CD4-positive, alpha-beta T cell treated with Interleukin-4 for 1 hour (primary cell): Measurements from ENCODE around the gene EMP3.
A peak's percentile ranks its signal among the peaks of the same experiment; 100 is the strongest.
"Not testable (repeated sequence)": the region's sequence is repeated elsewhere in the genome, so short reads cannot be mapped to it uniquely, and the experiment has no call there.

Experiments
- DNase-seq, 2 donors: peaks; one replicate each; pipeline ENCODE4 v3.0.0-alpha.2; 2020 to 2022

EMP3 gene

DNA sequence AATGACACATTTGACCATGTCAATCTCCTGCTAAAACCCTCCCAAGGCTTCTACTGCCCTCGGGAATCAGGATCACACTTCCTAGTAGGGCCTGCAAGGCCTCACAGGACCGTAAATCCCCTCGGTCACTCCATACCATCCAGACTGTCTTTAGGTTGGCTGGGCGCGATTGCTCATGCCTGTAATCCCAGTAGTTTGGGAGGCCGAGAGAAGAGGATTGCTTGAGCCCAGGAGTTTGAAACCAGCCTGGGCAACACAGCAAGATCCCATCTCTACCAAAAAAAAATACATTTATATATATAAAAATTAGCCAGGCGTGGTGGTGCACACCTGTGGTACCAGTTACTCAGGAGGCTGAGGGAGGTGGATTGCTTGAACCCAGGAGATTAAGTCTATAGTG is 23.4 kb downstream of the EMP3 start:
- no peak for DNase-seq

DNA sequence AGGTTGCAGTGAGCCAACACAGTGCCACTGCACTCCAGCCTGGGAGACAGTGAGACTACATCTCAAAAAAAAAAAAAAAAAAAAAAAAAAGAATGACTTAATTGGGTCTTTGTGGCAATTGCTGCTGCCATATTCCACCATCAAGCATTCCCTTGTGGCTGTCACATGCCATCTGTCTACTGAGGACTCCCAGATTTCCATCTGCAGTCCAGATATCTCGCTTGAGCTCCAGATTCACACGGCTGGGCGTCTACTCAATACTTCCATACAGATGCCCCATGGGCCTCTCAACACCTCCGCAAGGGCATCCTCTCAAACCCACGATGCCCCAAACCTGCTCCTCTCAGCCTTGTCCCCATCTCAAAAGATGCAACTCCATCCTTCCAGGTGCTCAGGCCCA is 25.5 kb downstream of the EMP3 start:
- no peak for DNase-seq

DNA sequence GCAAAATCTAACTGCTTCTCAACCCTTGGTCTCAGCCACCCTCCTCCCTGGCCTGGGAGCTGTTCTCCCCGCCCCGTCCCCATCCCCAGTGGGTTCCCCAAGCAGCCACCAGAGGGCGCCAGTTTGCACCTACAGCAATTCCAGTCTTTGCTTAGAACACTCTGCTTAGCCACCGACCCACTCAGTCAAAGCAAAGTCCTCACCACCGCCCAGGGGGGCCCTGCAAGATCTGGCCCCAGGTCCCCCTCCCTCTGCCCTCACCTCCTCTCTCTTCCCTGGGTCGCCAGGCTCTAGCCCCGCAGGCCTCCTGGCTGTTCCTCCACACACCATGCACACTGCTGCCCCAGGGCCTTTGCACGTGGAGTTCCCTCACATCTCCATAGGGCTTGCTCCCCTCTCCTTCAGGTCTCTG is 26.0 kb downstream of the EMP3 start:
- peak; percentile 76 to 82 for DNase-seq

- no peak for DNase-seq
Measured at GRCh38 chr19:48353677-48354076, 28.3 kb downstream of the EMP3 start.

DNA sequence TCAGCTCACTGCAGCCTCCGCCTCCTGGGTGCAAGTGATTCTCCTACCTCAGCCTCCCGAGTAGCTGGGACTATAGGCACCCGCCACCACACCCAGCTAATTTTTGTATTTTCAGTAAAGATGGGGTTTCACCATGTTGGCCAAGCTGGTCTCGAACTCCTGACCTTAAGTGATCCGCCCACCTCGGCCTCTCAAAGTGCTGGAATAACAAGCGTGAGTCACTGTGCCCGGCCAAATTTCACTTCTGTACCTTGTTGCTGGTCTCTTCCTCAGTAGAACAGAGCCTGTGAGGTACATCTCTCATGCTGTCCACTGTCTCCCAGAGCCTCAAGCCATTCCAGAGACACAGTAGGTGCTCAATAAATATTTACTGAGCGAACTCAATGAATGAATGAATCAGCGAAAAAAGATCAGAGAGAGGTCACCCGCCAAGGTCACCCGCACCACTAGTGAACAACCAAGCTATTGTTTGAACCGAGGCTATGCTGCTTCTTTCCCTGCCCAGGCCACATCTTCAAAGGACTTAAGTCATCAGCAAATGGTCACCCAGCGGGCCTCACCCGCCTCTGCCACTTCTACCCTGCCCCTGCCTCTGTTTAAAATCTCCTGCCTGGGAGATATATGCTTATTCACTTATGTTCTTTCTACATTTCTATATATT is 29.1 kb downstream of the EMP3 start:
- DNase-seq: no peak

DNA sequence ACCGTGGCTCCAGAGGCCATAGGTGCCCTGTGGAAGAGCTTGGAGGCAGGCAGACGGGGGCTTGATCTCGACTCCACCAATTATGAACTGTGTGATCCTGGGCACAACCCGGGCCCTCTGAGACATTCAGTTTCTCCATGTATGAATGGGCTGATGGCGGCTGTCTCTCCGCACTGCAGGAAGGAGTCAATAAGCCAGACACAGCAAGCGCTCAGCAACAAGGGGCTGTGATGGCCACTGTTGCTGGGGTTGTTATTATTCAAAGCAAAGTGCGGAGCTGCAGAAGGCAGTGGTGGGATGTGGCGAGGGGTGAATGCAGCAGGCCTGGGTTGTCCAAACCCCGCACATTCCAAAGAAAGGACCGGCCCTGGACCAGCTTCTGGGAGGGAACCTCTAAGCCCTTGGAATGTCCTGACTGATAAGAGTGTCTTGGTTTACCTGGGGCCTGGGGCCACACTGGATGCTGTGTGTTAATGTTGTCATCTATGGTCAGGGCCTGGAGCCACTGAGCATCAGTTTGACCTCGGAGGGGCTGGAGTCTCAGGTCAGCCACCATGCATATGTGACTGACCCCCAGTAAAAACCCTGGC is 30.1 kb downstream of the EMP3 start:
- no peak for DNase-seq

GRCh38 chr19:48359123-48359522 is 33.8 kb downstream of the EMP3 start:
- DNase-seq: no peak

DNA sequence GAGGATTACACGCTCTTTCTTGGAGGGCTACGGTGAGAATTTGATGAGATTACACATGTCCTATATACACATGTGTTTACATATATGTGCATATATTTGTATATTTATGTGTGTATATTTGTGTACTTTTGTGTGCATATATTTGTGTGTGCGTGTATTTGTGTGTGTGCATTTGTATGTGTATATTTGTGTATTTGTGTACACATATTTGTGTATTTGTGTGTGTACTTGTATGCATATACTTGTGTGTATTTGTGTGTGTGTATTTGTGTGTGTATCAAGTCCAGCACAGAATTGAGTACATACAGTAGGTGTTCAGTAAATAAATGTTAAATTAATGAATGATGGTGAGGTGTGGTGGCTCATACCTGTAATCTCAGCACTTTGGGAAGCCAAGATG is 36.6 kb downstream of the EMP3 start:
- DNase-seq: no peak

DNA sequence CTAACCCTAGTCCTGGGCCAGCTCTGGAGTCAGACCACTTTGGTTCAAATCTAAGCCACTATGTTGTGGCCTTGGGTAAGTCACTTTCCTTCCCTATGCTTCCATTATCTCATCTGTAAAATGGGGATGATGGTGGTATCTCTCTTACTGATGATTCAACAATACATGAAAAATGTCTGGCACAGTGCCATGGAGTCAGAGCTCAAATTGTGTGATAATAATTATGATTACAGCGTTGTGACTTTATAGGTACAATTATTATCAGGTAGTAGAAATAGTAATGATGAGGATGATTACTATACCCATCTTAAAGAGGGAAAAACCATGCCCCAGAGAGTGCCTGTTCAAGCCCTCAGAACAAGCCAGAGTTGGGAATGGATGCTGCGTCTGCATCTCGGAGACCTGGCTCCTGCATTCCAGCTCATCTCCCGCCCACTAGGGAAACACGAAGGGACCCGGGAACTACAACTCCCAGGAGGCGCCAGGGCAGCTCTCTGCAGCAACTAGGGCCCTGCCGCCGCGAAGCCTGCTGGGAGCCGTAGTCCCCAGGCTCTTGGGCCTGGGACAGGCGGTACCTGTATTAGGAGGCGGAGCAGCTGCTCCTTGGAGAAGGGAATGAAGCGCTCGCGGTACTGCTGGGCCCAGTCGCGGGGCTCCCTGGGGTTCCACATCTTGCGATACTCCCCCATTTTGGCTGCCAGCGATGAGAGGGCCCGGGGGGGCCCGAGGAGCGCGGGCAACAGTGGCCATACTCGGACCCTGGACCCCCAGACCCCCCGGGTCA is 37.6 kb downstream of the EMP3 start:
- DNase-seq: peak; percentile 90 to 91

- DNase-seq: no peak
Measured at GRCh38 chr19:48363500-48363809, 38.1 kb downstream of the EMP3 start.

DNA sequence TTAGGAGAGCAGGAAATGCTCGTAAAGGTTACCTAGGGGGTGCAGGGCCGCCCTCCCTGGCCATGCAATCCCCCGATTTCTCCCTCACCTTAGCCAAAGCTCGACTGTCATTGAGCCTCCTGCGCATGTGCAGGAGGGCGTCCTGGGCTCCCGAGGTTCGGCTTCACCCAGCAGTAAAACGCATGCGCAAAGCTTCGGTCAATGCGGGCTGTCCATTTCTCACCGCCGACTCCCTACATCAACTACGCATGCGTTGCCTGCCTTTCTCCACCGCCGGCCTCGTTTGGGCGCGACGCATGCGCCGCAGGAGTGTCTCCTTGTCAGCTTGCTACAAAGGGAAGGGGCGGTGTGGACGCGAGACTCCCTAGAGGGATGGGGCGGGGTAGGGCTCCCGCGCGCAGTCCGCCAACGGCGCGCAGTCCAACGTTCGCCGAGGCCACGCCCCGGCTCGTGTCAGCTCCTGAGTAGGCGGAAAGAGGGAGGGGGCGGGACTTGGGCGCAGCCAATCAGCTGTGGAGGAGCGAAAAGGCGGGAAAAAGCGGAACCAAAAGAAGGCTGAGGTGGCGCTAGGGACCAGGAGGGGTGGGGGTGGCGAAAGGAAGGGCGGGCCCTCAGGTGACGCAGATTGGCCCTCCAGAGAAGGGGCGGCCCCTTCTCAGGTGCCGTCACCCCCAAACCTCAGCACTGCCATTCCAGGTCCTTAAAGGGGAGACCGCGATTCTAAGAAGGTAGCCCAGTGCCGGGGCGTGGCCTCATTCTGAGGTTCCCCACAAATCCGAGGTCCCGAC is 38.7 kb downstream of the EMP3 start, which contains the start of the genes SYNGR4 and TMEM143:
SYNGR4 (plus strand) TSS at position 558 of the 788 bp plus-strand sequence. CDS start 1,476 bp downstream, outside the sequence.
TMEM143 (minus strand) TSS at position 131 of the 788 bp plus-strand sequence; CDS start at position 111, 20 bp downstream.
- DNase-seq: peak; percentile 99 to 100

DNA sequence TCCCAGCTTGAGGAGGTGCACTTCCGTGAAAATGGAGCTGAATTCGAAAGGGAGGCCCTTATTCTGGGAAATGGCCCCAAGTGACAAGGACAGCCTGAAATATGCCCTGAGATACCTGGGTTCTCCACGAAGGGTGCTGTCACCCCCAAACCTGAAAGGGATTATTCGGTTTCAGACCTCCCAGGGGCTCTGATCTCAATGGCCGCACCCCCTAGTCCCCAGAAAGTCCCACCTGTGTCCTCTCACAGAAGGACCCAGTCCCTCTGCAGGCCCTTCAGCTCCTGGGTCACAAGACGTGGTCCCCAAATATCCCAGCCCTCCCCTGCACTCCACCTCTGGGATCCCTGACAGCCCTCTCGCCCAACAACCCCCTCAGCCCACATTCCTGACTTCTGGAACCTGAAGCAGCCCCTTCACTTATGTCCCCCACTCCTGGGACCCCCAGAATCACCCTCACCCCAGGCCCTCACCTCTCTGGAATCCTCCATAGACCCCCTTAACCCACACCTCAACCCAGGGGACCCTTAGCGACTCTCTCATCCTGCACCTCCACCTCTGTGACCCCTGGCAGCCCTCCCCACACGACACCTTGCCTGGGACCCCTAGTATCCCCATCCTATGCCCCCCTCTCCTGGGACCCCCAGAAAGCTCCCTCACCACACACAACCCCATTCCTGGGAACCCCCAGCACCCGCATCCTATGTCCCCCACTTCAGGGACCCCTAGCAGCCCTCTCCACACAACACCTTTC is 39.4 kb downstream of the EMP3 start:
- DNase-seq: no peak

DNA sequence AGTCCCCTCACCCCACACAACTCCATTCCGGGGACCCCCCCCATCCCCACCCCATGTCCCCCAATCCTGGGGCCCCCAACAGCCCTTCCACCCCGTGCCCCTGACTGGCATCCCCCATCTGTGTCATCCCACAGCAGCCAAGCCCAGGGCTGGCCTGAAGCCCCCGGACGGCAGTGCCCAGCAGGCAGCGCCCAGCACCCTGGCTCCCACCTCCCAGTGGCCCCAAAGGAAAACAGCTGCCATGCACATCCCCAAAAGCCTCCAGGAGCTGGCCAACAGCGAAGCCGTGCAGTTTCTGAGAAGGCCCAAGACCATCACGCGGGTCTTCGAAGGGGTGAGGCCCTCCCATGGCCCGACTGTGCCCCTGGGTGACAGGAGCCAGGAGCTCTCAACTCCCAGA is 40.2 kb downstream of the EMP3 start:
- DNase-seq: no peak

- DNase-seq: no peak
Measured at GRCh38 chr19:48367855-48368254, 42.5 kb downstream of the EMP3 start.

GRCh38 chr19:48368936-48369335 is 43.6 kb downstream of the EMP3 start:
- no peak for DNase-seq

- DNase-seq: no peak
Measured at GRCh38 chr19:48370955-48371354, 45.6 kb downstream of the EMP3 start.

- no peak for DNase-seq
Measured at GRCh38 chr19:48371367-48371766, 46.0 kb downstream of the EMP3 start.

GRCh38 chr19:48371771-48372170 is 46.4 kb downstream of the EMP3 start:
- not testable (repeated sequence) for DNase-seq

DNA sequence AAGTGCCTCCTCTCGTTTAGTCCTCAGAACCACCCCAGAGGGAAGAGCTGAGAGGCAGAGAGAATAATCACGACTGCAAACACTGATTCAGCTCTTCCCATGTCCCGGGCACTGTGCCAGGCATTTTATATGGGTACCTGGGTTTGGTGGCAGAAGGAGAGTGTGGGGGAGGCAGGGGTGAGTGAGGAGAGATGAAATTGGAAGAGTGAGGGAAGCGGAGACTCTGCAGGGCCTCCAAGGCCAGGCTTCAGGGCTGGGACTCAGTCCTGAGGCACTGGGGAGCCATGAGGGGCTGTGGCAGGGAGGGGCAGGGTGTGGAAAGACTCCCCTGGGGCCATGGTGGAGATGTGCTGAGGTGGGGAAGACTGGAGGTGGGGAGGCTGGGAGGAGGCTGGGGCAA is 47.6 kb downstream of the EMP3 start:
- DNase-seq: no peak

DNA sequence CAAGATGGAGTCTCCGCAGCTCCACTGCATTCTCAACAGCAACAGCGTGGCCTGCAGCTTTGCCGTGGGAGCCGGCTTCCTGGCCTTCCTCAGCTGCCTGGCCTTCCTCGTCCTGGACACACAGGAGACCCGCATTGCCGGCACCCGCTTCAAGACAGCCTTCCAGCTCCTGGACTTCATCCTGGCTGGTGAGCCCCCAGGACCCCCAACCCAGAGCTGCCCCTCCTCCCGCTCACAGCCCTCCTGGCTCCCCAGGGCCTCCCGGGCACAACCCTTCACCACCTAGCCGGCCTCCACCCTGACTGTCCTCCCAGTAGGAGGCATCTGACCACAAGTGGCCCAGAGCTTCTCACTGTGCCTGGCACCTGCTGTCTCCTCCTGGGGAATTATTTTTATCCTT is 48.2 kb downstream of the EMP3 start:
- DNase-seq: no peak

- no peak for DNase-seq
Measured at GRCh38 chr19:48378194-48378570, 52.8 kb downstream of the EMP3 start.

GRCh38 chr19:48379058-48379457 is 53.7 kb downstream of the EMP3 start:
- no peak for DNase-seq
